ENCODE measurements around the gene GUCY1A1. TPM values are rescaled to one million over a fixed set of nuclear protein-coding genes. Genes with fewer than 3 reads are reported as not detected.

Gene GUCY1A1
- total RNA-seq, 4 donors from 2014 or later = 8.4 to 52.0 (median 12.9) TPM

DNA sequence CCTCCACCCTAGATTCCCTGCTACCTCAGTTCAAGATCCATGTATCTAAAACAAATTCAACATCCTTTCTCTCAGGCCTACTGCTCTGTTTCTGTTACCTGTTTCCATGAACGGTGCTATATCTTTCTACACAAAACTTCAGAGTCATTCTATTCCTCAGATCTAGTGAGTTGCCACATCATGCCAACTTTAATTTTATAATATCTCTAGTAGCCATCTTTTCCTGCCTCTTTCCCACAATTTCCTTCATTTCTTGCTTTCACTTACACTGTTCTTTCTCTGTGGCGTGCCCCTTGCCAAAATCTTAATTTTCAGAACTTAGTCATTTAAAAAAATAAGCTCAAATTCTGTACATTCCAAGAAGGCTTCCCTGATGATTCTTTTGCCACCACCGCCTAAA is 15.2 kb downstream of the GUCY1A1 start:
- DNase-seq (ENCODE audit: low spot score) (no peak), ATAC-seq (ENCODE audit: low FRiP score) (no peak)
- no peak for TF ChIP-seq CTCF (IDR thresholded peaks at IDR 0.05)

GRCh38 chr4:155684423-155684822 is 17.8 kb downstream of the GUCY1A1 start:
- no peak for TF ChIP-seq CTCF (IDR thresholded peaks at IDR 0.05)
- ATAC-seq (ENCODE audit: low FRiP score) = no peak

DNA sequence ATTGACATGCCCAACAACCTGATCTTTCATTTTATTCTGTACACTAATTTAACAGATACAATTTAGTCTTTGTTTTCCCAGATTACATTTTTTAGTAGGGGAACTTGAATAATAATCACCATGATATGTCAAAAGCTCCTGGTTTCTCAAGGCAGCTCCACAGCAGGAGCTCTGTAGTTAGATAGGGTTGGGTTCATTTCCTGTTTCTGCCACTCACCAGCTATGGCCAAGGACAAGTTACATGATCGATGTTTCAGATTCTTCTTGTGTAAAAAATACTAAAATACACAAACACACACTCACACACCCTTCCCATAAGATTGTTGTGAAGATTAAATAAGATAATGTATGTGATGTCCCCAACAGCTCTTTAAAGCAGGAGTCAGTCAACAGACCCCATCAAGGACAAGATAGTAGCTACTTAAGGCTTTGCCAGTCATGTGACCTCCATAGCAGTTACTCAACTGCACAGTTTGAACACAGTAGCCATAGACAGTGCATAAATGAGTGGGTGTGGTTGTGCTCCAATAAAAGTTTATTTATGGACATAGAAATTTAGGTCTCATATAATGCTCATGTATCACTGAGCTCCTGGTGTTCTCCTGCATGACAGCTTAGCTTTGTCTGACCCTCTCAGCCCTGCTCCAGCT is 18.4 kb downstream of the GUCY1A1 start:
- TF ChIP-seq CTCF (IDR thresholded peaks at IDR 0.05) = no peak
- no peak for DNase-seq (ENCODE audit: low spot score)
- ATAC-seq (ENCODE audit: low FRiP score) = no peak

More at GRCh38 chr4:155684423-155684822, 17.8 kb downstream of the GUCY1A1 start:
- DNase-seq (ENCODE audit: low spot score) = no peak

DNA sequence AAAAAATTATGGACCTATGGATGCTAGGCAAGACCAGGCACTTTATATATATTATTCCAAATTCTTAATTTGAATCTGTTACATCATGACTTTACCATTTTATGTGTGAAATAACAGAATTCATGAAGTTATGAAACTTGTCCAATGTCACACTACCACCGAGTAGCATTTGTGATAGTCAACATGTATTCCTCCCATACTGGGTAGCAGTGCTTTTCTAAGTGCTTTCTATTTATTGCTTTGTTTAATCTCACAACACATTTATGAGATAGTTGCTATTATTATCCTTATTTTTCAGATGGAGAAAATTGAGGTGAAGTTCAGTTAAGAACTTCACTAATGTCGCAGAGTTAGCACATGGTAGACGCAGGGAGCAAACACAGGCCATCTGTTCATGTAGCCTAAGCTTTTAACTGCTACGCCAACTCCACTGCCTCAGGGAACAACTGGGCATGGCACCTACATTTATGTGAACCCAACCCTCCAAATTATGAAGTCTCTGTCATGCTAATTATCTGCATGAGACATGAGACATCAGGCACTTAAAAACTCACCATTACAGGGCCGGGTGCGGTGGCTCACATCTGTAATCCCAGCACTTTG is 20.8 kb downstream of the GUCY1A1 start:
- ATAC-seq (ENCODE audit: low FRiP score) (no peak), DNase-seq (ENCODE audit: low spot score) (no peak)
- TF ChIP-seq CTCF (IDR thresholded peaks at IDR 0.05) = no peak

DNA sequence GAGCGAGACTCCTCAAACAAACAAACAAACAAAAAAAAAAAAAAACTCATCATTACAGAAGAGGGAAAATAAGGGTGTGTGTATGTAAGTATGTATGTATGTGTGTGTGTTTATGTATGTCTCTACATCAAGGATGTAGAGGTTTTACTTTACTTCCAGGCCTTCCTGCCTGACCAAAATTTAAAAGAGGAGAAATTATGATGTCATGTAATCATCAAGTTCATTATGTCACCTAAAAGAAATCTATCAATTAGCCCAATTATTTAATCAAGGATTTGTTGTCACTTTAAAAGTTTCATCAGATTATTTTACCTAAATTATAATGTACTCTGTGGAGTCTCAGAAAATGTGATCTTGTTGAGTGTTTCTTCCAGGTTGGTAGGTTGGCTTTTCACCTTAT is 21.6 kb downstream of the GUCY1A1 start:
- TF ChIP-seq CTCF (IDR thresholded peaks at IDR 0.05) = no peak
- DNase-seq (ENCODE audit: low spot score) = no peak
- no peak for ATAC-seq (ENCODE audit: low FRiP score)

DNA sequence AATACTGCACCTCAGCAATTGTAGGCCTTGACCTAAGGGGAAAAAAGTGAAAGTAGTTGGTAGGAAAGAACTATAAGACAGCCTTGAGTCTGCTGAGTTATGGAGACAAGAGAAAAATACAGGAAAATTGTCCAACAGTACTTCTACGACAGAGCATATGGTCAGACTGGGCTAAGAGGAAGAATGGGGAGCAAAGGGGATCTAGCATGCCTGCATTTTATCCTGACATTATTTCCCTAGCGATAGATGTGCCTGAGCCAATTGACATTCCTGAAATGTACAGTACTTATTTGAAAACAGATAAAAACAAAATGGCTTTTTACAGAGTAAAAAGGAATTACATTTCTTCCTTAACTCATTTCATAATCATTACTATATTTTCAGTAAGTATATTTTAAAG is 22.2 kb downstream of the GUCY1A1 start:
- TF ChIP-seq CTCF (IDR thresholded peaks at IDR 0.05) = no peak
- DNase-seq (ENCODE audit: low spot score) = no peak
- no peak for ATAC-seq (ENCODE audit: low FRiP score)

All from omental fat pad (tissue), 4 donors.